ENCODE measurements around the gene HMGCS2. TPM values are rescaled to one million over a fixed set of nuclear protein-coding genes. Genes with fewer than 3 reads are reported as not detected.

The HMGCS2 gene
- total RNA-seq, 1 donor from 2014 or later = 105 TPM

DNA sequence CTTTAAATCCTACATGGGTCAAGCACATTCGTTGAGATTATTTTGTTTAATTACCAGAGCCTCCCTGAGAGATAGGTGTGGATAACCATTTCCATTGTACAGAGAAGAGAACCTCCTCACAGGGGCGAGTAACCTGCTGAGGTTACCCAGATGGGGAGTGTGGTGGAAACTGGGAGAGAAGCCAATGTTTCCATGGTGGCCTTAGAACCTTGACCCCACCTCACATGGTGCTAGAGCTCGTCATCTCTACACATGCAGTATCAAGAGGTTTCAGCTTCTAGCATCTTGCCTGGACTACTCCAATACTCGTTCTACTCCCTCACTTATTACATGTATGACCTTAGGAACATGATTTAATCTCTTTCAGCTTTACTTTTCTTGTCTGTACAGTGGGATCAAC, 37.8 kb upstream of the HMGCS2 start:
- Mint-ChIP-seq H3K4me1 (ENCODE audit: low read depth) (peaks cover 27% of the 10 kb centered on the region), H3K27me3 (no peaks in the 10 kb centered on the region), H3K9me3 (ENCODE audit: low read depth) (no peaks in the 10 kb centered on the region), H3K36me3 (ENCODE audit: insufficient read depth) (no peaks in the 10 kb centered on the region), H3K27ac (no peak overlapping the region), H3K4me3 (ENCODE audit: low read depth) (no peak overlapping the region)
- TF ChIP-seq, protein P1, sequence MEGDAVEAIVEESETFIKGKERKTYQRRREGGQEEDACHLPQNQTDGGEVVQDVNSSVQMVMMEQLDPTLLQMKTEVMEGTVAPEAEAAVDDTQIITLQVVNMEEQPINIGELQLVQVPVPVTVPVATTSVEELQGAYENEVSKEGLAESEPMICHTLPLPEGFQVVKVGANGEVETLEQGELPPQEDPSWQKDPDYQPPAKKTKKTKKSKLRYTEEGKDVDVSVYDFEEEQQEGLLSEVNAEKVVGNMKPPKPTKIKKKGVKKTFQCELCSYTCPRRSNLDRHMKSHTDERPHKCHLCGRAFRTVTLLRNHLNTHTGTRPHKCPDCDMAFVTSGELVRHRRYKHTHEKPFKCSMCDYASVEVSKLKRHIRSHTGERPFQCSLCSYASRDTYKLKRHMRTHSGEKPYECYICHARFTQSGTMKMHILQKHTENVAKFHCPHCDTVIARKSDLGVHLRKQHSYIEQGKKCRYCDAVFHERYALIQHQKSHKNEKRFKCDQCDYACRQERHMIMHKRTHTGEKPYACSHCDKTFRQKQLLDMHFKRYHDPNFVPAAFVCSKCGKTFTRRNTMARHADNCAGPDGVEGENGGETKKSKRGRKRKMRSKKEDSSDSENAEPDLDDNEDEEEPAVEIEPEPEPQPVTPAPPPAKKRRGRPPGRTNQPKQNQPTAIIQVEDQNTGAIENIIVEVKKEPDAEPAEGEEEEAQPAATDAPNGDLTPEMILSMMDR (IDR thresholded peaks at IDR 0.05; ENCODE audit: unreplicated experiment) = no peak
- DNase-seq (ENCODE audit: low spot score, unreplicated experiment) = no peak

DNA sequence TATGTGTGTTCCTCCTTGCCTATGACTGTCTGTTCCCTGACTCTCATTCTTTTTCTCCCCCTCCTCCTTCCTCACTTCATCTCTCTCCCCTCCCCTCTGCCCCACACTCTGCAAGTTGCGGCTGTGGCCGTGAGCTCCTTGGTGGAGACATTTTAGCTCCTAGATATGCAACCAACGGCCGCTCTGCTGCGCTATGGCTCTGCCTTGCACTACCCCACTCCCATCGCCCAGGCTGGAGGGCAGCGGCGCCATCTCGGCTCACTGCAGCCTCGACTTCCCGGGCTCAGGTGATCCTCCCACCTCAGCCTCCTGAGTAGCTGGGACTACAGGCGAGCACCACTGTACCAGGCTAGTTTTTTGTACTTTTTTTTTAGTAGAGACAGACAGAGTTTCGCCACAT, 37.0 kb upstream of the HMGCS2 start:
- H3K9me3 Mint-ChIP-seq (ENCODE audit: low read depth) = no peaks in the 10 kb centered on the region
- TF ChIP-seq, protein P1 (IDR thresholded peaks at IDR 0.05; ENCODE audit: unreplicated experiment) = no peak
- peaks cover 21% of the 10 kb centered on the region for H3K4me1 Mint-ChIP-seq (ENCODE audit: low read depth)
- H3K27ac Mint-ChIP-seq = no peak overlapping the region
- DNase-seq (ENCODE audit: low spot score, unreplicated experiment) = no peak
- H3K36me3 Mint-ChIP-seq (ENCODE audit: insufficient read depth) = no peaks in the 10 kb centered on the region
- no peaks in the 10 kb centered on the region for H3K27me3 Mint-ChIP-seq
- H3K4me3 Mint-ChIP-seq (ENCODE audit: low read depth) = no peak overlapping the region

DNA sequence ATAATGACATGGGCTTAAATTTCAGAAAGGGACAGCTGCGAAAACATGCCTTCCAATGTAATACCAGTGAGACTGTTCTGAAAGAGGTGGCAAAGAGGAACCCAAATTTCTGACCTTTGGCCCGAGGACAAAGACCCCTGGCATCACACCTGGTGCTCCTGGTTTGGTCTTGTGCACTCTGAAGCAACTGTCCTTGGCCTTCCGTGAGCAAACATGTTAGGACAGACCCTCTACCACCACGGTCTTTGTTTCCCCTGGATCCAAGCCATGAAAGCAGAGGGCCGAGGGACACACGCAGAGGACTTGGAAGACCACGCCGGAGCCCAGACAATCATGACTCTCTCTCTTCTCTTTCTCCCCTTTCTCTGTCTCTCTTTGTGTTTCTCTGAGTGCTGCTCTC, 36.5 kb upstream of the HMGCS2 start:
- no peak overlapping the region for H3K4me3 Mint-ChIP-seq (ENCODE audit: low read depth)
- H3K36me3 Mint-ChIP-seq (ENCODE audit: insufficient read depth) = no peaks in the 10 kb centered on the region
- peaks cover 21% of the 10 kb centered on the region for H3K4me1 Mint-ChIP-seq (ENCODE audit: low read depth)
- DNase-seq (ENCODE audit: low spot score, unreplicated experiment) = no peak
- TF ChIP-seq, protein P1 (IDR thresholded peaks at IDR 0.05; ENCODE audit: unreplicated experiment) = no peak
- H3K9me3 Mint-ChIP-seq (ENCODE audit: low read depth) = no peaks in the 10 kb centered on the region
- H3K27ac Mint-ChIP-seq = no peak overlapping the region
- H3K27me3 Mint-ChIP-seq = no peaks in the 10 kb centered on the region

DNA sequence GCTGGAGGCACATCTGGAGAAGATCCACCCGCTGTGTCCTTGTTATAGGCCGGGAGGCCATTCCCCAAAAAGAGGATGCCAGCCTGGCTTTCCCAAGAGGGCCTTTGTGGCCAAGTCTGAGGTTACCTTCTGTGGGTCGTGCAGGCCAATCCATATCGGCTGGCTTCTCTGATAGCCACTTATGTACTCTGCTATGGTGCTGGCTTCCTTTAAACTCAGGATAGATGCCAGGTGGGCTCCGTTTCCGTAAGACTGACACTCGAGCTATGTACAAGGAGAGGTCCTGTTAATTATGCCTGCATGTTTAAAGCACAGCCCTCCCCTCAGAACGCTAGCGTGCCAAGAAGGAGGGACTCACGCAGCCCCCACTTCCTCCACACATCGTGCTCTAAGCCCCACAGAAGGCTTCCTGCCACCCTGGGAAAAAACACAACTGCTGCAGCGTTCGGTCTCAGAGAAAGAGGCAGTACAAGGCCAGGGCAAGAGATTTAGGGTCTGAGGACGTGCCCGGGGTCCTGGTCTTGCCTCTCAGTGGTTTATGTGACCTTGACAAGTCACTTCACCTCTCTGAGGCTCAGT, 31.0 kb upstream of the HMGCS2 start:
- TF ChIP-seq, protein P1 (IDR thresholded peaks at IDR 0.05; ENCODE audit: unreplicated experiment) = no peak
- Mint-ChIP-seq H3K36me3 (ENCODE audit: insufficient read depth) (no peaks in the 10 kb centered on the region), H3K27ac (no peak overlapping the region), H3K9me3 (ENCODE audit: low read depth) (no peaks in the 10 kb centered on the region), H3K4me1 (ENCODE audit: low read depth) (peaks cover 26% of the 10 kb centered on the region), H3K27me3 (no peaks in the 10 kb centered on the region), H3K4me3 (ENCODE audit: low read depth) (no peak overlapping the region)
- DNase-seq (ENCODE audit: low spot score, unreplicated experiment) = no peak

DNA sequence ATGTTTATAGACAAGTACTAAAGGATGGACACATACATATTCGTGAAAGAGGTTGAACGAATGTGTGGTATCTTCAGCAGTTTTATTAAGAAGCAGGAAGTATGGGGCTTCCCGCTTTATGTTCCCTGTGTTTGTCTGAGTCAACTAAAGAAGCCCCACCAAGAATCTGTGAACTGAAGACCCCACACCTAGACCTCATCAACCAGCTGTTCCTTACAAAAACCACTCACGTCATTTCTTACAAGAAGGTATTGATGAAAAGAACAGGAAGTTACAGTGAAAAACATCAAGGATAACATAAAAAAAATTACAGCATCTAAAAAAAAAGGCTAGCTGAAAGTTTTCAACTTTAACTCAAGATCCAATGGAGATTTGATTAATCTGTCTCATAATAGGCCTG, 30.3 kb upstream of the HMGCS2 start:
- no peaks in the 10 kb centered on the region for H3K27me3 Mint-ChIP-seq
- no peak for DNase-seq (ENCODE audit: low spot score, unreplicated experiment)
- H3K4me3 Mint-ChIP-seq (ENCODE audit: low read depth) = no peak overlapping the region
- TF ChIP-seq, protein P1 (IDR thresholded peaks at IDR 0.05; ENCODE audit: unreplicated experiment) = no peak
- H3K4me1 Mint-ChIP-seq (ENCODE audit: low read depth) = peaks cover 24% of the 10 kb centered on the region
- no peaks in the 10 kb centered on the region for H3K36me3 Mint-ChIP-seq (ENCODE audit: insufficient read depth)
- no peak overlapping the region for H3K27ac Mint-ChIP-seq
- H3K9me3 Mint-ChIP-seq (ENCODE audit: low read depth) = no peaks in the 10 kb centered on the region
